ENCODE results near the gene SLIT3.

SLIT3 gene

DNA sequence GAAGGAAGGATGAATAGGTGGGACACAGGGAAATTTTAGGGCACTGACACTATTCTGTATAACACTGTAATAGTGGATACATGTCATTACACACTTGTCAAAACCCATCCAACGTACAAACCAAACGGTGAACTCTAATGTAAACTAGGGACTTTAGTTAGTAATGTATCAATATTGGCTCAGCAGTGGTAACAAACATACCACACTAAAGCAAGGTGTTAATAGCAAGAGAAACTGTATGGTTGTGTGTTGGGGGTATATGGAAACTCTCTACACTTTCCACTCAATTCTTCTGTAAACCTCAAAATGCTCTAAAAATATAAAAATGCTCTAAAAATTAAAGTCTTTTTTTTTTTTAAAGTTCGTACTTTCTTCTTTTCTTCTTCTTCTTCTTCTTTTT, 428.7 kb downstream of the SLIT3 start:
- Histone ChIP-seq H3K27ac (no peak overlapping the region), H3K27me3 (replicated peaks) (no peaks in the 10 kb centered on the region), H3K4me3 (ENCODE audit: low read depth, low read length) (no peak overlapping the region), H3K36me3 (replicated peaks) (no peaks in the 10 kb centered on the region)
- TF ChIP-seq, protein P1, sequence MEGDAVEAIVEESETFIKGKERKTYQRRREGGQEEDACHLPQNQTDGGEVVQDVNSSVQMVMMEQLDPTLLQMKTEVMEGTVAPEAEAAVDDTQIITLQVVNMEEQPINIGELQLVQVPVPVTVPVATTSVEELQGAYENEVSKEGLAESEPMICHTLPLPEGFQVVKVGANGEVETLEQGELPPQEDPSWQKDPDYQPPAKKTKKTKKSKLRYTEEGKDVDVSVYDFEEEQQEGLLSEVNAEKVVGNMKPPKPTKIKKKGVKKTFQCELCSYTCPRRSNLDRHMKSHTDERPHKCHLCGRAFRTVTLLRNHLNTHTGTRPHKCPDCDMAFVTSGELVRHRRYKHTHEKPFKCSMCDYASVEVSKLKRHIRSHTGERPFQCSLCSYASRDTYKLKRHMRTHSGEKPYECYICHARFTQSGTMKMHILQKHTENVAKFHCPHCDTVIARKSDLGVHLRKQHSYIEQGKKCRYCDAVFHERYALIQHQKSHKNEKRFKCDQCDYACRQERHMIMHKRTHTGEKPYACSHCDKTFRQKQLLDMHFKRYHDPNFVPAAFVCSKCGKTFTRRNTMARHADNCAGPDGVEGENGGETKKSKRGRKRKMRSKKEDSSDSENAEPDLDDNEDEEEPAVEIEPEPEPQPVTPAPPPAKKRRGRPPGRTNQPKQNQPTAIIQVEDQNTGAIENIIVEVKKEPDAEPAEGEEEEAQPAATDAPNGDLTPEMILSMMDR (IDR thresholded peaks at IDR 0.05; ENCODE audit: low read depth, low read length, missing control alignments), result no peak
- in situ Hi-C loops (cut with HindIII; ENCODE audit: low pct_ligation_motif_present, low sequenced_read_pairs), result no loop called here
- DNase-seq, result no peak

DNA sequence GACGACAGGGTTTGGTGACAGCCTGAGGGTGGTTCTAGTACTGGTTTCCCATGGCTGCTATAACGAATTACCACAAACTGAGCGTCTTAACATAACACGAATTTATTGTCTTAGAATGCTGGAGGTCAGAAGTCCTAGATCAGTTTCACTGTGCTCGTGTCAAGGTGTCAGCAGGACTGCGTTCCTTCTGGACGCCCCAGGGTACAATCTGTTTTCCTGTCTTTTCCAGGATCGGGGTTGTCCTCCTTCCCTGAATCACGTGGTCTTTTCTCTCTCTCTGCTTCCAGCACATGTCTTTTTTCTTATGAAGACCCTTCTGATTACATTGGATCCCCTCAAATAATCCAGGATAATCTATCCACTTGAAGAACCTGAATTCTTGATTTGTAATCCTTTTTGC, 430.0 kb downstream of the SLIT3 start:
- no peaks in the 10 kb centered on the region for H3K27me3 ChIP-seq (replicated peaks)
- H3K4me3 ChIP-seq (ENCODE audit: low read depth, low read length), result no peak overlapping the region
- in situ Hi-C loops (cut with HindIII; ENCODE audit: low pct_ligation_motif_present, low sequenced_read_pairs), result no loop called here
- no peak for DNase-seq
- TF ChIP-seq, protein P1 (IDR thresholded peaks at IDR 0.05; ENCODE audit: low read depth, low read length, missing control alignments), result no peak
- no peaks in the 10 kb centered on the region for H3K36me3 ChIP-seq (replicated peaks)
- no peak overlapping the region for H3K27ac ChIP-seq

DNA sequence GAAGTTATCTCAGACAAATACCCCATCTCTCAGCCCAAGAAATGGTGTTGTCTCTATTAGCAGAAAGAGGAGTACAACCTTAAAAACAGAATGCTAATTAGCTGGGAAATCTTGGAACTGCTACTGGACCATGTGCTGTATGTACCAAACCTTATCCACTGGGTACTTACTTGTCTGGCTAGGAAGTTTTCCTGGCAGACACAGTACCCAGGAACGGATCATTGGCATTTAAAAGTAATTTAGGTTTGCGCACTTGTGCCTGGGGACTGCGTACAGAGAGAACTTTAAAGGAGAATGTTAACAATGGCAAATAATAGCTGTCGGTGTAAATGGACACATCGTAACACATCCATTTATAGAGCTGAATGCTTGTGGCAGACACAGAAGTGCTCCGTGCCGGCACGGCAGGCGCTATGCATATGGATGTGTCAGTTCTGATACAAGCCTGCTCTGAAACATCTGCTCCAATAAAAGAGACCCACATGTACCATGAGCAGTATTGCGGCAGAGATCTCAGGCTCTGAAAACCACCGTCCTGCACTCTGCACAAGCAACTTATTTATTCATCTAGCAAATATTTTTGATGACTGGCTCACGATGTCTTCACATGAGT, 431.2 kb downstream of the SLIT3 start:
- H3K27me3 ChIP-seq (replicated peaks), result no peaks in the 10 kb centered on the region
- no peak overlapping the region for H3K27ac ChIP-seq
- H3K4me3 ChIP-seq (ENCODE audit: low read depth, low read length), result no peak overlapping the region
- no peak for DNase-seq
- TF ChIP-seq, protein P1 (IDR thresholded peaks at IDR 0.05; ENCODE audit: low read depth, low read length, missing control alignments), result no peak
- H3K36me3 ChIP-seq (replicated peaks), result no peaks in the 10 kb centered on the region
- in situ Hi-C loops (cut with HindIII; ENCODE audit: low pct_ligation_motif_present, low sequenced_read_pairs), result no loop called here

DNA sequence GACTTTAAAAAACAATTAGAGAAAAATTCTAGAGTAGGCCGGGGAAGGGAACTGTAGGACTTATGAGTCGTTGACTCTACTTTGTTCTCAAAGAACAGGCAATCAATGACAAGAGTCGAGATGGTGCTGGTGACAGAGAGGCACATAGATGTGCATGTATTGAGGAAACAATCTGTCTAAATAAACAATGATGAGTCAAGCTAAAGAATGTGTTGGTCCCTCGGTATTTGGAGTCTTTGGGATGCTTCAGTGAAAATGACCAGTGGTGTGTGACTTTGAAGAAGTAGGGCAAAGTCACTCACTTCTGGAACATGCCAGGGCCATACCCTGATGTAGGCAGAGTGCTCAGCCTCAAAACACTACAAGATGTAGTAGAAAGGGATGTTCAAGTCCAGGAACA, 433.7 kb downstream of the SLIT3 start:
- Histone ChIP-seq H3K36me3 (replicated peaks) (no peaks in the 10 kb centered on the region), H3K27me3 (replicated peaks) (no peaks in the 10 kb centered on the region), H3K27ac (no peak overlapping the region), H3K4me3 (ENCODE audit: low read depth, low read length) (no peak overlapping the region)
- no peak for DNase-seq
- TF ChIP-seq, protein P1 (IDR thresholded peaks at IDR 0.05; ENCODE audit: low read depth, low read length, missing control alignments), result no peak
- in situ Hi-C loops (cut with HindIII; ENCODE audit: low pct_ligation_motif_present, low sequenced_read_pairs), result no loop called here

DNA sequence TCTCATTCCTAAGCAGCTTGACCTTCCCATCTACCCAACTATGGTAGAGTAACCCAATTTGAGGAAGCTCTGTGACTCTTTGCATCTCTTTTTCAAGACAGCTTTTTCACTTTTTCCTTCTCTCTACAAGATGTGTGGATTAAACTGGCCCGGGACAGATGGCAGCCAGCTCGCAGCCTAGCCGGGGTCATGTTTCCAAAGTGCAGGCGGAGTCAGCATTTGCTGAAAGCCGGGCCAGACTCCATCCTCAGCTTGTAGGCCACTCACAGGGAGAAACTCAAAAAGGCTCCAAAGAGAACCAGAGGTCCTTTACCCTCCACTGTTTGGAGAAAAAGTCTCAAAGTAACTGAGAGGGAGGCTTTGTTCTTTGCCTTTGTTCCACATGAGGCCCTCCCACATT, 435.0 kb downstream of the SLIT3 start:
- H3K27ac ChIP-seq, result no peak overlapping the region
- in situ Hi-C loops (cut with HindIII; ENCODE audit: low pct_ligation_motif_present, low sequenced_read_pairs), result no loop called here
- no peak for DNase-seq
- H3K4me3 ChIP-seq (ENCODE audit: low read depth, low read length), result no peak overlapping the region
- TF ChIP-seq, protein P1 (IDR thresholded peaks at IDR 0.05; ENCODE audit: low read depth, low read length, missing control alignments), result no peak
- H3K27me3 ChIP-seq (replicated peaks), result no peaks in the 10 kb centered on the region
- H3K36me3 ChIP-seq (replicated peaks), result no peaks in the 10 kb centered on the region

DNA sequence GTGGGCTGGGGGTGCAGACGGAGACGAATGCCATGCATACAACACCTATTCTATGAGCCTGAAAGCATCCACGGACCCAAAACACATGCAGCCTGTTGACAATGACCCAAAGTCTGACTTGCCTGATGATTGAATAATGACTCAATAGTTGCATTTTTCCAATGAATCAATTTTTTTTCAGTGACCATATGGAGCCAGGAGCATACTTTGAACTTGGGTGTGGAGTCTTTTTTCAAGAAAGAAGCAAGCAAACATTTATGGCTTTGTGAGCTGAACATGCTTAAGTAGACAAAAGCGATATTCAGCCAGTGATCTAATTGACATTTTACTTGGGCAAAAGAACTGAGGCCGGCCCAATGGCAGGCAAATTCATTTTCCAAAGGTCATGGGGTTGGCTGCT, 437.9 kb downstream of the SLIT3 start:
- TF ChIP-seq, protein P1 (IDR thresholded peaks at IDR 0.05; ENCODE audit: low read depth, low read length, missing control alignments), result no peak

More for the DNA sequence above, 437.9 kb downstream of the SLIT3 start:
- in situ Hi-C loops (cut with HindIII; ENCODE audit: low pct_ligation_motif_present, low sequenced_read_pairs), result no loop called here
- DNase-seq, result no peak
- no peaks in the 10 kb centered on the region for H3K27me3 ChIP-seq (replicated peaks)
- no peak overlapping the region for H3K27ac ChIP-seq
- H3K4me3 ChIP-seq (ENCODE audit: low read depth, low read length), result no peak overlapping the region
- H3K36me3 ChIP-seq (replicated peaks), result no peaks in the 10 kb centered on the region
